HAP-1 (cell line): Measurements from ENCODE around the gene PLCG1.

Experiments
- DNase-seq, 2 experiments: peaks; one replicate each; pipeline ENCODE4 v3.0.0-alpha.2; 2016 to 2020; ENCODE audit warnings: low spot score in 2 of 2
- H3K27me3 ChIP-seq: fragments of 250-450 bp; sonication (Bioruptor Pico); 2 replicates; pipeline ENCODE4 v1.5.1; 2020; ENCODE audit warnings: low read depth, mild to moderate bottlenecking, moderate library complexity
- H3K36me3 ChIP-seq: fragments of 250-450 bp; sonication (Bioruptor Pico); replicated peaks from 2 replicates; pipeline ENCODE4 v1.5.1; 2020; ENCODE audit warnings: mild to moderate bottlenecking
- H3K4me1 ChIP-seq: fragments of 250-450 bp; sonication (Bioruptor Pico); 2 replicates; pipeline ENCODE4 v1.5.1; 2020; ENCODE audit warnings: mild to moderate bottlenecking
- H3K4me3 ChIP-seq: fragments of 250-450 bp; sonication (Bioruptor Pico); 2 replicates; pipeline ENCODE4 v1.5.1; 2020; ENCODE audit warnings: mild to moderate bottlenecking, moderate library complexity
- H3K9me3 ChIP-seq: fragments of 250-450 bp; sonication (Bioruptor Pico); 2 replicates; pipeline ENCODE4 v1.5.1; 2020; ENCODE audit warnings: mild to moderate bottlenecking, moderate library complexity
- in situ Hi-C: fragments of 300-500 bp; cut with MboI; formaldehyde crosslinking; loops from 3 replicates; pipeline ENCODE4 v1.14.3; 2020; ENCODE audit warnings: low sequenced_read_pairs, inconsistent platforms, mixed read lengths

Gene PLCG1

DNA sequence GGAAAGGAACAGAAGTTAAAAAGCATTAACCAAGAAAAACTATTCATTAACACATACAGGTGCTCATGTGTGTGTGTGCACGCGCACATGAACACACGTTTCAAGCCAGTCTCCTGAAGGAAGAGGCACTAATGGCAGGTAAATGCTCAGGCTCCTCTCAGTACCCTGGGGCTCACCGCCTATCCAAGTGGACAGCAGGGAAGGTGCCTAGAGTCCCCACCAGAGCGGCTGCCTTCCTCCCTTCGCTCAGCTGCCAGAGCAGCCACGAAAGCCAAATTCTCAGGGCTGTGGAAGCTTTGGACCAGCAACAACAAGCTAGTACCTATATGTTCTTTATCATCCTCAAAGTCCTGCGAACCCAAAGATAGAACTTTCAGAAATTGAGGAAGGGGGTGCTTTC lies 42.6 kb downstream of the PLCG1 start:
- DNase-seq: peak in 1 of 2 experiments; percentile 4
- Histone ChIP-seq H3K4me1 (peaks cover 8% of the 10 kb centered on the region; the same call in 1 of the 2 replicates), H3K9me3 (no peaks in the 10 kb centered on the region), H3K4me3 (no peak overlapping the region), H3K27me3 (no peaks in the 10 kb centered on the region), H3K36me3 (peaks cover 30% of the 10 kb centered on the region)
- in situ Hi-C loops: loop anchor here (5.0 kb wide), 1 partner anchor 162 kb away; the partner anchor contains the start of gene LPIN3

DNA sequence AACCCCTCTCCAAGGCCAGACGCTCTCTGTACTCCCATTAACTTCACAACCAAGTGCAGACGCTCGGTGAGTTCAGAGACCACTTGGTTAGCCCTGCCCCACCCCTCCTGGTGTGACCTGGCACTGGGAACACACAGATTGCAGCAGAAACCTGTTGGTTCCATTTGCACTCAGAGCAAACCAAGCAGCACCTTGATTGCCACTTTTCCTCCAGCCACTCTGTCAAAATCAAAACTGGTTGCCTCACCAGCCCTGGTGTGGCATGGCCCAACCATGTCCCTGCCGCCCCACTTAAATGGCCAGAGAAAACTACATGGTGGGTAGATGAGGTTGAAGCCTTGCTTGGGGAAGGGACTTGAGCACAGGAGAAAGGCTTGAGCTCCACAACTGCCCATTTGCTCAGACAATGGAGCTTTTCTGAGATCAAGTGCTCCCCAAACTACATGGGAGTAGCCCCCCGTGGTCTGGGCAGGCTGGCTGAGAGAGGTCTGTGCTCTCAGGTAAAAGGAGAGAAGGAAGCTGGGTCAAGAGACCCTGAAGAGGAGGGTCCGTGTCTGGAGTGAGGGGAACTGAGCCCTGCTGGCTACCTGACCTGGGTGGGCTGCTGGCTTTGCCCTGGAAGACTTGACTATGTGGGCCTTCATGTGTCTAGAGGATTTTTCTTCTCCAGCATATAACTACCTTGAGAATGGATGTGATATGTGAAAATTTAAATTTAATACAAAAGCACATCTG lies 43.4 kb downstream of the PLCG1 start:
- peak in 1 of 2 experiments; percentile 3 for DNase-seq
- Histone ChIP-seq H3K9me3 (no peaks in the 10 kb centered on the region), H3K27me3 (no peaks in the 10 kb centered on the region), H3K4me1 (peaks cover 8% of the 10 kb centered on the region; the same call in 1 of the 2 replicates), H3K4me3 (no peak overlapping the region), H3K36me3 (peaks cover 24% of the 10 kb centered on the region)
- in situ Hi-C loops: no loop called here

DNA sequence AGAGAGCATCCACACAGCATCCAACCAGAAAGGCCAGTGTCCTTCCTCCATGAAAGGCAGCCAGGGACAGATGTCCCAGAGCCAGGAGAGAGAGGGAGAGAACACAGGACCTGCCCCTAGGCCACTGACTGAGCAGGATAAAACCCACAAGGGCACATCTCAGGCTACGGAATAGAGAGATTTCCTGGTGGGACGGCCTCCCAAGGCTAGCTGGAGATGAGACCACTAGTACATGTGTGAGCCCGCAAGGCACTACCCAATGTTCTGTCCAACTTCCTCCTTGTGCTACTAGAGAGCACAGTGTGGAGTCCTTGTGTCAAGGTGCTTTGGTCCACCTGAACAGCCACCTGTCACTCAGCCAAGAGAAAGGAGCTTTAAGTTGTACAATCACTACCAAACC lies 44.2 kb downstream of the PLCG1 start:
- Histone ChIP-seq H3K27me3 (no peaks in the 10 kb centered on the region), H3K36me3 (peaks cover 18% of the 10 kb centered on the region), H3K4me1 (peaks cover 8% of the 10 kb centered on the region; the same call in 1 of the 2 replicates), H3K4me3 (no peak overlapping the region), H3K9me3 (no peaks in the 10 kb centered on the region)
- peak in 1 of 2 experiments; percentile 7 for DNase-seq
- in situ Hi-C loops: no loop called here

DNA sequence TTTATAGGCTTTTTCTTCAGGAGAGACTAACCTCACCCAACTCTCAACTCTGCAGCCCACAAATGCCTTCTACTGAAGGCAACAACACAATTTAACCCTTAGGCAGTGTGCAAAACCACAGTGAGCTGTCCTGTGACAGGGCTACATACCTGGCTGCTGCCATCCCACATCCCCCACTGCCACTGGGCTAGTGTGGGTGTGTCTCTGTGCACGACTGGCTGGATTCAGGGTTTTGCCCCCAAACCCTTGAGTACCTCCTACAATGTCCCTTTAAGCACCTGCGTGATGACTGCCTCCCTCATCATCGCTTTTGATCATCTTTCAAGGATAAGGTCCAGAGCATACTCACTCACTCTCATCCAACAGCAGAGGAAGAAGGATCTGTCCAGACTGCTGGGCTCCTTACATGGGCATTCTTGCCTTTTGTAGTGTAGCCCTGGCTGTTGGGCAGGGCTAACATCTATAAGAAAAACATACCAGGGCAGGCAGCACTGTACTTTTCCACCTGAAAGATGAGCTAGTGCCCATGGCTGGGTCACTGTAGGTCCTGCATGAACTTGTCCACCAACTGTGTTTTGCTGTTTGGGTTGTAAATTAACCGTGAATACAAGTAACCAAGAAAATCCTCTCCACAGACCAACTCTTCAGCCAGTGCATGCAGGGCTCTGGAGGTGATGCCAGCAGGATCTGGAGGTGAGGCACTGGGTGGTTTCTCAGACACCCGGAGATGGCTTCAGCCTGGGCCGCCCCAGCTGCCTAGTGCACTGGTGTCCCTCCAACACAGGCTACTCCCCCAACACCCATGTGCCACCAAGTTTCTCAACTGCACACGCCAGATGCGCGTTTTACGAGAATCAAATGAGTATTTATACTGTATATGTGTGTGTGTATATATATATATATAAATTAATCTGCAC lies 45.2 kb downstream of the PLCG1 start:
- in situ Hi-C loops: no loop called here
- H3K4me1 ChIP-seq: peaks cover 8% of the 10 kb centered on the region; the same call in 1 of the 2 replicates
- H3K36me3 ChIP-seq: peaks cover 10% of the 10 kb centered on the region
- H3K9me3 ChIP-seq: no peaks in the 10 kb centered on the region
- peak in 1 of 2 experiments; percentile 4 for DNase-seq
- H3K27me3 ChIP-seq: no peaks in the 10 kb centered on the region
- H3K4me3 ChIP-seq: no peak overlapping the region

DNA sequence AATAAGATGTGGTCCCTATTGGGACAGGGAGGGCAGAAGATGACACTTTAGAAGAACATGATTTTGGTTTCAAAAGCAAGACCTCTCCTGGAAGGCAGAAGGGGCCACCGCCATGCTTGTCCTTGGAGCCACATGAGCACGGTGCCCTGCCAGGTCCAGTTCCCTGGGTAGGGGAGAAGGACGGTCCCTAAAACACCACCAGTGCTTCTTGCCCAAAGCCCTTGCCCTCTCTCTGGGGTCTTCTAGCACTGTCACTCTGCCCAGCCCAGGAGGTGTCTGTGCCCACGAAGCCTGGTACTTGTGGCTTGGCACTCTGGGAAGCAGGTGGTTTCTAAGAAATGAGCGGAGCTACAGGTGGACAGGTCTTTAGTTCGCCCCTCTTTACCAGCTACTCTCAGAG lies 46.0 kb downstream of the PLCG1 start:
- Histone ChIP-seq H3K4me3 (no peak overlapping the region), H3K9me3 (no peaks in the 10 kb centered on the region), H3K4me1 (peaks cover 8% of the 10 kb centered on the region; the same call in 1 of the 2 replicates), H3K27me3 (no peaks in the 10 kb centered on the region), H3K36me3 (peaks cover 3% of the 10 kb centered on the region)
- peak in 1 of 2 experiments; percentile 5 for DNase-seq
- in situ Hi-C loops: no loop called here

DNA sequence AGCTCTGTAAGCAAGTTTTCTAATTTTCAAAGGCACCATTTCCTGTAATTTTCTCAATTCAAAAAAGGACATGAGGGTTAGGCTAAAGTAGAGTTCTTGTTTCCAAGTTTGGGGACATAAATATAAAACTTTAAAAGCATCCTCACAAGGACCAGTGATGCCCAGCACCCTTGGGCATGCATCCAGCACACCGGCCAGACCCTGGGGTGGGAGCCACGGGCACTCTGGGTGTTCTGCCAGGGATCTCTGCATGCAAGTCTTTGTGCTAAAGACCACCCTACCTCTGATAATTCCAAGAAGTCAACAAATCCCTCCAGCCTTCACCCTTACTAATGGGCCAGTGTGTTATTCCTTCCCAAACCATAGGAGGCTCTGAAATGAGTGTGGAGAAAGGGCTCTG lies 46.5 kb downstream of the PLCG1 start:
- Histone ChIP-seq H3K9me3 (no peaks in the 10 kb centered on the region), H3K4me1 (peaks cover 5% of the 10 kb centered on the region; the same call in 1 of the 2 replicates), H3K4me3 (no peak overlapping the region), H3K36me3 (no peaks in the 10 kb centered on the region; the same call in 1 of the 2 replicates), H3K27me3 (no peaks in the 10 kb centered on the region)
- DNase-seq: peak in 1 of 2 experiments; percentile 2
- in situ Hi-C loops: no loop called here

DNA sequence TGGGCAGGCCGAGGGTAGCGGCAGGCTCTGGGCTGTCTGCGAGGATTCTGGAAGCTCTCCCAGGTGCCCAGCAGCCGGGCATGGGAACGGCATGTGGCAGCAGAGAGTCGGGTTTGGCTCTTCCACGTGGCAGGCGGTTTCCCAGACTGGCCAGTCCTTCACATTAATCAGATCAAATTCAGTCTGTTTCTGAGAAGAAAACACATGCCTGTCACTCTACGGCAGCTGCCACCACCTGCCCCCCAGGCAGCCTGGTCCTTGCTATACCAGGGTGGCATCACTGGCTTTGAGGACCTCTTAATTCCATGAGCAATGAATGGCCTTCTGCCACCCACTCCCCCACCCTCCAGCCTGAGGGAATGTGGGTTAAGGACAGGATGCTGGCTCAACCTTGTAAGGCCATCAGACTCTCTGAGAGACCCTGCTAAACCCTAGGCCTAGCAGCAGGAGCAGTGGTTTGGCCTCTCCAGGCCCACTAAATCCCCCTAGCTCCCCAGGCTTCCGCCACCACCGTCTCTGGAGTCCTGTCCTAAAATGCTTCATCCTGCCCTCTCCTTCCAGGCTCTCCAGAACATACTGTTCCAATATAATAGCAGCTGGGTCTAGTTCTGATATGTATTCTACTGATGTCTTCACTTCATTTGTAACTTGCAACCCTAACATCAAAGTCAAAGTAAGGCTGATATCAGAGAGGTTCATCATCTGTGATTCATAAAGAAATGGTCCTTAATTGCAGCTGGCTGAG lies 47.8 kb downstream of the PLCG1 start:
- Histone ChIP-seq H3K4me1 (no peaks in the 10 kb centered on the region), H3K9me3 (peaks cover 5% of the 10 kb centered on the region), H3K36me3 (no peaks in the 10 kb centered on the region), H3K4me3 (no peak overlapping the region), H3K27me3 (no peaks in the 10 kb centered on the region)
- peak in 1 of 2 experiments; percentile 7 for DNase-seq
- in situ Hi-C loops: no loop called here

DNA sequence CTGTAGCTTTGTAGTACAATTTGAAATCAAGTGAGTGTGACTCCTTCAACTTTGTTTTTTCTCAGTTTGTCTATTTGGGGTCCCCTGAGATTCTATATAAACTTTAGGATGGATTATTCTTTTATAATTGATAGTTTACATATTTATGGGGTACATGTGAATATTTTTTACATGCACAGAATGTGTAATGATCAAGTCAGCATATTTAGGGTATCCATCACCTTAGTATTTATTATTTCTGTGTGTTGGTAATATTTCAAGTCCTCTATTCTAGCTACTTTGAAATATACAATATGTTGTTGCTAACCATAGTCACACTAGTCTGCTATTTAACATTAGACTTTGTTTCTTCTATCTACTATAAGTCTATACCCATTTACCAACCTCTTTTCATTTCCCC lies 50.3 kb downstream of the PLCG1 start:
- no peak for DNase-seq
- Histone ChIP-seq H3K4me1 (no peaks in the 10 kb centered on the region), H3K36me3 (no peaks in the 10 kb centered on the region), H3K9me3 (peaks cover 5% of the 10 kb centered on the region), H3K27me3 (no peaks in the 10 kb centered on the region), H3K4me3 (no peak overlapping the region)
- in situ Hi-C loops: no loop called here

DNA sequence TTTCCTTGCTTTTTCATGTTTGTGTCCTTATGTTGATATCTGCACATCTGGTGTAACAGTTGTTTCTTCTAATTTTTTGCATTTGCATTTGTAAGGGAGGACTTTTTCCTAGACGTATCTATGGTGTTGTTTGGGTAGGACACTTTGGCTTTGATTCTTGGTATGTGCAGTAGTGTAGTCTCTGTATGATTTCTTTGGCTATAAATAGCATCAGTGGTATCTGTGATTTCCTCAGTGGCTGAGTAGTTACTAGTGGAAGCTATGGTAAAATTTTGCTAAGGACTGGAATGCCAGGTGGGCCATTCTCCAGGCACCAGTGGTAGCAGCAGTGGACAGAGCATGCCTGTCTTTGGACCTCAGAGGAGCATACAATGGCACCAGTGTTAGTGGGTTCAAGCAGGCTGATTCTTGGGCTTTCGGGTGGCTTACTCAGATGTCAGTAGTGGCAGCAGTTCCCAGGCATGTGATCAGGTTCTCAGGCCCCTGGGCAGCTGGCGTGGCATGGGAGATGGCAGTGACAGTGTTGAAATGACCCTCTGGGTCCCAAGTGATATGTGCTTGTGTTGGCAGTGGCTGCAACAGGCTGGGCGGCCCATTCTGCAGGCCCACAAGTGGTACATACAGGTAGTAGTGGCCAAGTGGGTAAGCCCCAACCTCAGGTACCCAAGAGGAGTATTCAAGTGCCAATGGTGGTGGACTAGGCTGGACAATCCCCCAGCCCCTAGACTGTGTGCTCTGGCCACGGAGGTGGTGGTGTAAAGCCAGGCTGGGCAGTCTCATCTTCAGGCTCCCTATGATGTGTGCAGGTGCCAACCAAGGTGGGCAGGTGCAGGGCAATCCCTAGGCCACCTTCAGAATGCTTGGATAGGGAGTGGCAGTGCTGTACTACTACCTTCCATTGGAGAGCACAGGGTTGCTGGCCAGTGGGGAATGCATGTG lies 54.5 kb downstream of the PLCG1 start:
- peaks cover 5% of the 10 kb centered on the region for H3K9me3 ChIP-seq
- no peak for DNase-seq
- H3K4me1 ChIP-seq: no peaks in the 10 kb centered on the region
- no peak overlapping the region for H3K4me3 ChIP-seq
- in situ Hi-C loops: no loop called here
- H3K27me3 ChIP-seq: no peaks in the 10 kb centered on the region
- H3K36me3 ChIP-seq: no peaks in the 10 kb centered on the region

DNA sequence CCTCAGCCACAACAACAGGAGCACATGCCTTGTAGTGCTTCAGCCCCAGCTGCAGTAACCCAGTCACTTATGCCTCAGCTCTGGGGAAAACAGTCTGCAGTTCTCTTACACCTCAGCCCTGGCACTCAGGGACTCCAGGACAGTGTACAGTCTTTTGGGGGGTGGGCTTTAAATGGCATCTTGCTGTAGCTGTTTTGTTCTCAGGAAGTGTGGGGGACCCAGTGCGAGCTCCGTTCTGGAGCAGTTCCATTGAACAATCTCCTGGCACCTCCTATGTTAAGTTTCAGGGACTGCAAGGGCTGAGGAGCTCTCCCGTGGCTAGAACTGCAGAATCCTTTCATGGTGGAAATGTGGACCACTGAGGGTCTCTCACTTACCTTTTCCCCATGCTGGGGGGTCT lies 55.2 kb downstream of the PLCG1 start:
- Histone ChIP-seq H3K9me3 (peaks cover 5% of the 10 kb centered on the region), H3K27me3 (no peaks in the 10 kb centered on the region), H3K4me3 (no peak overlapping the region), H3K4me1 (no peaks in the 10 kb centered on the region), H3K36me3 (no peaks in the 10 kb centered on the region)
- in situ Hi-C loops: no loop called here
- DNase-seq: no peak

DNA sequence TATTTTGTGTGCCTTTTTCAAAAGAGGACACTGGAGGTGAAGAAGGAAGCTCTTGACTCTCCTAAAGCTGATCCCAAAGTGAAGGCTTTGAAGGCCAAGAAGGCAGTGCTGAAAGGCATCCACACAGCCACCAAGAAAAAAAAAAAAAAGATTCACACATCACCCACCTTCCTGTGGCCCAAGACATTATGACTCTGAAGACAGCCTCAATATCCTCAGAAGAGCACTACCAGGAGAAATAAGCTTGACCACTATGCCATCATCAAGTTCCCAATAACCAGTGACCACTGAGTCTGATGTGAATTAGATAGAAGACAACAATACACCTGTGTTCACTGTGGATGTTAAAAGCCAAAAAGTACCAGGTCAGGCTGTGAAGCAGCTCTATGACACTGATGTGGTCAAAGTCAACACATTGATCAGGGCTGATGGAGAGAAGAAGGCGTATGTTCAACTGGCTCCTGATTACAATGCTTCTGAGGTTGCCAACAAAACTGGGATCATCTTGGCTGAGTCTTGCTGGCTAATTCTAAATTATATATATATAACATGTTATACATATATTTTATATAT lies 59.4 kb downstream of the PLCG1 start:
- in situ Hi-C loops: no loop called here
- DNase-seq: no peak
- no peaks in the 10 kb centered on the region for H3K36me3 ChIP-seq
- no peak overlapping the region for H3K4me3 ChIP-seq
- no peaks in the 10 kb centered on the region for H3K4me1 ChIP-seq
- no peaks in the 10 kb centered on the region for H3K27me3 ChIP-seq
- 0 out of 2 replicates have a peak, but pooled peaks cover 4% of the 10 kb centered on the region for H3K9me3 ChIP-seq

DNA sequence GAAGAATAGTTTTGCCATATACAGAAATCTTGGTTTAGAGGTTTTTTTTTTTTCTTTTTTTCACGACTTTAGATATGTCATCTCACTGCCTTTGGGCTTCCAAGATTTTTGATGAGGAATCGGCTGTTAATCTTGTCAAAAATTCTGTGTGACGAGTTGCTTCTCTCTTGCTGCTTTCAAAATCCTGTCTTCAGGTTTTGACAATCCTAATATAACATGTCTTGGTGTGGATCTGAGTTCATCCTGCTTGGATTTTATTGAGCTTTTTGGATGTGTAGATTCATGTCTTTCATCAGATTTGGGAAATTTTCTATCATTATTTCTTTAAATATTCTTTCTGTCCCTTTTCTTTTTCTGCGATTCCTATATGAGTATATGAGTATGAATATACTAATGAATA lies 61.1 kb downstream of the PLCG1 start:
- Histone ChIP-seq H3K4me1 (no peaks in the 10 kb centered on the region), H3K4me3 (no peak overlapping the region), H3K27me3 (no peaks in the 10 kb centered on the region), H3K9me3 (0 out of 2 replicates have a peak, but pooled peaks cover 4% of the 10 kb centered on the region), H3K36me3 (no peaks in the 10 kb centered on the region)
- DNase-seq: no peak
- in situ Hi-C loops: no loop called here
